K562 (cell line): Measurements from ENCODE around the gene CHI3L1. TPM values are rescaled to one million over a fixed set of nuclear protein-coding genes. Genes with fewer than 3 reads are reported as not detected.

ENCODE experiments used
- ATAC-seq: fragments of 200-7000 bp; cut with Tn5 transposase; 3 replicates; pipeline ENCODE4 v1.9.1; 2020; ENCODE audit warnings: moderate library complexity
- BruUV-seq: library from RNA; stranded (reverse); fragments of 400-500 nt; replicated peaks from 2 replicates; lab custom pipeline; 2021; lab: Mats Ljungman, UMichigan
- CTCF ChIA-PET: fragments of 300-600 bp; formaldehyde crosslinking; extraction: SDS; loops from one replicate; lab custom pipeline; 2021; ENCODE audit warnings: low intra/inter-chr PET ratio; lab: Yijun Ruan, JAX
- POLR2A ChIA-PET: fragments of 300-600, 350-650 bp; sonication (Branson Sonifier 250); formaldehyde crosslinking; extraction: SDS; loops from one replicate; lab custom pipeline; 2021; ENCODE audit warnings: antibody characterized with exemption, inconsistent platforms; lab: Yijun Ruan, JAX
- DNase-seq, 4 experiments: peaks; one replicate each; pipeline versions ENCODE4 v3.0.0 to v3.0.0-alpha.2; 2011 to 2018; ENCODE audit warnings: low spot score in 3 of 4, mixed read lengths in 3 of 4; ENCODE audit errors: extremely low read depth in 1 of 4
- FAIRE-seq: peaks from 2 replicates; lab custom pipeline; 2011; peaks lifted over from hg19 to GRCh38; lab: Jason Lieb, UNC
- H2AFZ ChIP-seq: 2 replicates; pipeline ENCODE4 v1.6.0; 2011; ENCODE audit warnings: low read depth, low read length, control low read depth, inconsistent platforms
- H3K27ac ChIP-seq: fragments of 200-600 bp; 3 replicates; pipeline ENCODE4 v1.8.0; 2011; ENCODE audit warnings: low read depth, mild to moderate bottlenecking, control low read depth, inconsistent platforms, low read length, moderate library complexity, mixed read lengths; ENCODE audit errors: extremely low read depth
- H3K27me3 ChIP-seq, 2 experiments: fragments of 300-600 bp in 1 of 2; 2 replicates in 1 of 2; 3 replicates in 1 of 2; pipeline versions ENCODE4 v1.6.0 to v1.8.0; 2011; ENCODE audit warnings: inconsistent platforms in 2 of 2, low read length in 2 of 2, mild to moderate bottlenecking in 1 of 2, mixed read lengths in 1 of 2, moderate library complexity in 1 of 2; ENCODE audit not compliant: control insufficient read depth in 2 of 2, insufficient read depth in 2 of 2
- H3K36me3 ChIP-seq: fragments of 300-600 bp; 3 replicates; pipeline ENCODE4 v1.8.0; 2011; ENCODE audit warnings: mild to moderate bottlenecking, low read length, inconsistent platforms; ENCODE audit not compliant: control insufficient read depth, insufficient read depth
- H3K4me1 ChIP-seq, 2 experiments: fragments of 200-600 bp in 1 of 2; replicated peaks in 1 of 2; 2 replicates in 1 of 2; 3 replicates in 1 of 2; pipeline versions ENCODE4 v1.5.1 to v1.8.0; 2011; ENCODE audit warnings: inconsistent platforms in 2 of 2, low read length in 2 of 2, mild to moderate bottlenecking in 1 of 2, mixed read lengths in 1 of 2, moderate library complexity in 1 of 2; ENCODE audit not compliant: control insufficient read depth in 2 of 2, insufficient read depth in 2 of 2
- H3K4me2 ChIP-seq: 2 replicates; pipeline ENCODE4 v1.6.1; 2011; ENCODE audit warnings: low read length, control low read depth, inconsistent platforms, mixed read lengths; ENCODE audit not compliant: insufficient read depth
- H3K4me3 ChIP-seq: fragments of 200-600 bp; sonication (generic), shearing (Covaris generic); 2 replicates; pipeline ENCODE4 v1.5.1; 2016; ENCODE audit warnings: control low read depth, inconsistent platforms
- H3K79me2 ChIP-seq: fragments of 200-600 bp; 3 replicates; pipeline ENCODE4 v1.8.0; 2011; ENCODE audit warnings: low read length, inconsistent platforms; ENCODE audit not compliant: control insufficient read depth, insufficient read depth
- H3K9ac ChIP-seq, 2 experiments: 2 replicates each; pipeline versions ENCODE4 v1.6.0 to v1.6.1; 2011; ENCODE audit warnings: low read depth in 2 of 2, low read length in 2 of 2, control low read depth in 1 of 2, inconsistent platforms in 1 of 2, mild to moderate bottlenecking in 1 of 2, mixed read lengths in 1 of 2; ENCODE audit not compliant: insufficient read depth in 1 of 2
- H3K9me1 ChIP-seq: one replicate; pipeline ENCODE4 v1.6.0; 2011; ENCODE audit warnings: inconsistent platforms, mild to moderate bottlenecking, low read length, moderate library complexity; ENCODE audit not compliant: control insufficient read depth, insufficient read depth
- H3K9me3 ChIP-seq: replicated peaks from 2 replicates; pipeline ENCODE4 v1.5.1; 2011; ENCODE audit warnings: low read depth, low read length, inconsistent platforms; ENCODE audit not compliant: control insufficient read depth, insufficient read depth
- H4K20me1 ChIP-seq: replicated peaks from 2 replicates; pipeline ENCODE4 v1.6.1; 2011; ENCODE audit warnings: low read length, inconsistent platforms, mixed read lengths; ENCODE audit not compliant: control insufficient read depth, insufficient read depth
- BCLAF1 ChIP-seq, 2 experiments: fragments of 450-650 bp in 1 of 2; IDR thresholded peaks; 2 replicates each; pipeline ENCODE4 v1.6.1; 2011 to 2017; ENCODE audit warnings: low read depth in 2 of 2, antibody characterized with exemption in 1 of 2, borderline replicate concordance in 1 of 2, low read length in 1 of 2, mild to moderate bottlenecking in 1 of 2, mixed read lengths in 1 of 2; ENCODE audit not compliant: control insufficient read depth in 1 of 2
- CBFA2T3 ChIP-seq: fragments of 450-650 bp; IDR thresholded peaks from 2 replicates; pipeline ENCODE4 v1.6.1; 2017
- CBX5 ChIP-seq: IDR thresholded peaks from 2 replicates; pipeline ENCODE4 v1.6.1; 2014; ENCODE audit warnings: low read depth, borderline replicate concordance
- CREB3L1 ChIP-seq: fragments of 450-650 bp; IDR thresholded peaks from 2 replicates; pipeline ENCODE4 v1.6.1; 2014; ENCODE audit warnings: low read depth, mild to moderate bottlenecking, moderate library complexity, borderline replicate concordance
- FOXP1 ChIP-seq: sonication (generic); formaldehyde crosslinking; IDR thresholded peaks from 2 replicates; pipeline ENCODE4 v1.8.0; 2022; ENCODE audit warnings: mild to moderate bottlenecking, missing genetic modification reagents
- HMBOX1 ChIP-seq: sonication (generic); IDR thresholded peaks from 2 replicates; pipeline ENCODE4 v1.6.1; 2016
- NCOA6 ChIP-seq: fragments of 450-650 bp; IDR thresholded peaks from 2 replicates; pipeline ENCODE4 v1.6.1; 2017; ENCODE audit warnings: mild to moderate bottlenecking
- NEUROD1 ChIP-seq: fragments of 150-350 bp; IDR thresholded peaks from 2 replicates; pipeline ENCODE4 v1.6.1; 2014; ENCODE audit warnings: borderline replicate concordance, low read length, low read depth; ENCODE audit not compliant: partially characterized antibody
- NR3C1 ChIP-seq: sonication (generic); formaldehyde crosslinking; IDR thresholded peaks from 2 replicates; pipeline ENCODE4 v1.8.1; 2022; ENCODE audit warnings: missing genetic modification reagents
- RBM22 ChIP-seq: fragments of 200-400 bp; formaldehyde crosslinking; IDR thresholded peaks from 2 replicates; pipeline ENCODE4 v1.6.1; 2018; ENCODE audit warnings: low read length, low read depth; ENCODE audit not compliant: poor library complexity, severe bottlenecking
- RBM34 ChIP-seq: fragments of 200-400 bp; formaldehyde crosslinking; IDR thresholded peaks from 2 replicates; pipeline ENCODE4 v1.6.1; 2018; ENCODE audit warnings: low read length, borderline replicate concordance; ENCODE audit not compliant: insufficient read depth
- SMAD4 ChIP-seq: fragments of 250-450 bp; sonication (Bioruptor Pico); conservative IDR thresholded peaks from 2 replicates; pipeline ENCODE4 v1.8.0; 2021; ENCODE audit warnings: inconsistent platforms, mild to moderate bottlenecking, moderate library complexity
- SOX6 ChIP-seq: fragments of 450-650 bp; IDR thresholded peaks from 2 replicates; pipeline ENCODE4 v1.6.1; 2014; ENCODE audit warnings: mild to moderate bottlenecking
- SREBF1 ChIP-seq: fragments of 150-350 bp; IDR thresholded peaks from 2 replicates; pipeline ENCODE4 v1.6.1; 2014; ENCODE audit warnings: antibody characterized with exemption, low read depth, low read length, borderline replicate concordance
- WHSC1 ChIP-seq: IDR thresholded peaks from one replicate; pipeline ENCODE4 v1.6.1; 2012; ENCODE audit warnings: low read length, control low read depth, inconsistent platforms
- ZNF175 ChIP-seq: fragments of 200-800 bp; sonication (Bioruptor generic); IDR thresholded peaks from 2 replicates; pipeline ENCODE4 v1.6.1; 2016; ENCODE audit warnings: low read depth, mild to moderate bottlenecking, missing genetic modification characterization, missing compliant biosample characterization
- ZNF764 ChIP-seq: fragments of 250-450 bp; sonication (Bioruptor Pico); IDR thresholded peaks from 2 replicates; pipeline ENCODE4 v1.4.0; 2020; ENCODE audit warnings: low read depth, mild to moderate bottlenecking, moderate library complexity
- WGBS: fragments of 100-300 bp; shearing (Covaris generic); methylation state at CpG from one replicate; pipeline ENCODE4 v1.1.6; 2016; ENCODE audit warnings: low coverage, mixed read lengths; ENCODE audit not compliant: insufficient coverage; ENCODE audit errors: missing lambda C conversion rate; 5-methylcytosine and 5-hydroxymethylcytosine counted together
- in situ Hi-C: fragments of 300-500 bp; cut with MboI; formaldehyde crosslinking; loops from 4 replicates; pipeline ENCODE4 v1.15.0; 2018; ENCODE audit warnings: inconsistent platforms, mixed read lengths
- intact Hi-C: fragments of 100-400 bp; cut with micrococcal nuclease; formaldehyde crosslinking; loops from 2 replicates; pipeline ENCODE4 v1.14.2; 2022
- polyA plus RNA-seq, 8 experiments: library from polyadenylated mRNA; depleted of rRNA in 4 of 8; stranded (reverse) in 5 of 8; unstranded in 3 of 8; fragments of >200 nt; fragmentation: Nextera tagmentation in 2 of 8; fragmentation: Illumina TruSeq in 1 of 8; extraction: Ambion mirVana in 2 of 8; extraction: Trizol in 1 of 8; gene quantifications; 2 replicates each; pipeline versions ENCODE4 v1.2.1 to v1.2.3, GENCODE V29; 2011 to 2014; ENCODE audit warnings: inconsistent platforms in 1 of 8, missing spikeins in 1 of 8
- total RNA-seq, 7 experiments: library from RNA; depleted of rRNA in 6 of 7; stranded (reverse); fragments of >200 nt in 6 of 7; fragmentation: Illumina TruSeq in 2 of 7; extraction: Trizol in 2 of 7; gene quantifications; 2 replicates each; pipeline versions ENCODE4 v1.2.1 to v1.2.3, GENCODE V29; 2011 to 2021; ENCODE audit warnings: low replicate concordance in 1 of 7

The CHI3L1 gene
- total and polyA plus RNA-seq, 9 of the 15 experiments (the other 6 are each of a cell fraction or from before 2014, with no cell fraction given), result not detected

- H3K9ac ChIP-seq, result 0 out of 4 replicates have a peak overlapping the region, but pooled peaks of 1 of the 2 experiments have one; percentile 4
- H3K27me3 ChIP-seq, result peaks cover 16 to 71% of the 10 kb centered on the region in 2 experiments; a peak in 4 of 5 replicates
- H3K9me3 ChIP-seq, result no peaks in the 10 kb centered on the region
- intact Hi-C loops (no loop called here), in situ Hi-C loops (no loop called here)
- H3K36me3 ChIP-seq, result no peaks in the 10 kb centered on the region
- no peak overlapping the region for H2AFZ ChIP-seq
- no peaks in the 10 kb centered on the region for H3K9me1 ChIP-seq
- H3K4me1 ChIP-seq, result peaks cover 0 to 5% of the 10 kb centered on the region in 2 experiments; a peak in 1 of 5 replicates
- H3K79me2 ChIP-seq, result no peaks in the 10 kb centered on the region
- FAIRE-seq (no peak), DNase-seq (no peak), ATAC-seq (no peak)
- H3K4me3 ChIP-seq, result no peak overlapping the region
- POLR2A ChIA-PET, result interaction anchor here (0.9 to 1.2 kb wide), 3 partner anchors 16 to 40 kb away, joined by 3 to 4 read pairs (median 3); no protein-coding TSS in a partner anchor
- H3K4me2 ChIP-seq, result no peak overlapping the region
- 2% methylated on average over 9 of the region's 9 CpGs for whole genome bisulfite sequencing
- CTCF ChIA-PET, result no interaction called here
- peaks cover 21% of the 10 kb centered on the region; the same call in 1 of the 2 replicates for H4K20me1 ChIP-seq
- H3K27ac ChIP-seq, result no peak overlapping the region
- no TSS peak for BruUV-seq
- no peak for TF ChIP-seq BCLAF1 (IDR thresholded peaks at IDR 0.05; ENCODE audit: borderline replicate concordance in 1 of 2, control insufficient read depth in 1 of 2, low read depth in 2 of 2, low read length in 1 of 2)
- TF ChIP-seq HMBOX1, result no peak
- TF ChIP-seq CREB3L1, result no peak
- no peak for TF ChIP-seq WHSC1
- TF ChIP-seq RBM34, result no peak
- no peak for TF ChIP-seq SREBF1
- TF ChIP-seq NR3C1 (CRISPR knock-in tag), result no peak
- no peak for TF ChIP-seq CBX5
- no peak for TF ChIP-seq NEUROD1
- TF ChIP-seq ZNF175, result no peak
- TF ChIP-seq RBM22, result no peak
- no peak for TF ChIP-seq NCOA6
- TF ChIP-seq CBFA2T3, result no peak
- no peak for TF ChIP-seq SMAD4 (CRISPR knock-in tag)
- TF ChIP-seq SOX6, result no peak
- no peak for TF ChIP-seq FOXP1
- no peak for TF ChIP-seq ZNF764 (CRISPR knock-in tag)
Measured at GRCh38 chr1:203176273-203177035, 10.1 kb downstream of the CHI3L1 start.
